HUES64 (cell line): ENCODE measurements around the gene RAET1G.
"Not testable (repeated sequence)": the region's sequence is repeated elsewhere in the genome, so short reads cannot be mapped to it uniquely, and the experiment has no call there.

ENCODE experiments used
- H3K27ac ChIP-seq: 2 replicates; pipeline ENCODE4 v1.7.0; 2013; ENCODE audit warnings: low read depth, low read length, inconsistent platforms
- H3K27me3 ChIP-seq: 2 replicates; pipeline ENCODE4 v1.6.1; 2013; ENCODE audit warnings: mild to moderate bottlenecking, low read length; ENCODE audit not compliant: insufficient read depth
- H3K36me3 ChIP-seq: 2 replicates; pipeline ENCODE4 v1.6.1; 2013; ENCODE audit warnings: mild to moderate bottlenecking, low read length; ENCODE audit not compliant: insufficient read depth
- H3K4me1 ChIP-seq: 2 replicates; pipeline ENCODE4 v1.6.1; 2013; ENCODE audit warnings: mild to moderate bottlenecking, low read length, moderate library complexity; ENCODE audit not compliant: insufficient read depth
- H3K4me3 ChIP-seq: 2 replicates; pipeline ENCODE4 v1.5.1; 2013; ENCODE audit warnings: mild to moderate bottlenecking, low read length, moderate library complexity
- H3K9ac ChIP-seq: 2 replicates; pipeline ENCODE4 v1.6.1; 2013; ENCODE audit warnings: mild to moderate bottlenecking, low read depth, low read length
- H3K9me3 ChIP-seq: 2 replicates; pipeline ENCODE4 v1.6.1; 2013; ENCODE audit warnings: low read depth, low read length; ENCODE audit not compliant: insufficient read depth
- WGBS: fragments of 150-250, 120-280 bp; methylation state at CpG from one replicate; pipeline ENCODE4 v1.1.7; 2013; ENCODE audit warnings: missing lambda C conversion rate; 5-methylcytosine and 5-hydroxymethylcytosine counted together

Gene RAET1G

DNA sequence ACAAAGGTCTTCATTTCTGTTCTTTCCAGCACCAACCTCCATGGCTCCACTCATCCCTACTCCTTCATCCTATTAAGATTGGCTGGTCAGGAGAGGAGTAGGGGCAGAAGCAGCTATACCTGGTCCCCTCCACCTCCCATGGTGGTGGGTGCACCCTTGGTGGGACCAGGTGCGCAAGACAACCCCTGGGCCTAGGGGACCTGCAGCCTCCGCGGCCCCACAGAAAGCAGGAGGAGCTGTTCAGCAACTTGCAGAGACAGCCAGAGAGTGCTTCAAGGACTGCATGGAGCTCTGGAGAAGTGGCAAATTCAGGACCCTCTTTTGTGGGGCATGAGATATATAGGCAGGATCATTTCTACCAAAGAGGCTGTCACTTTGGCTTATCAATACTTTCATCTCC, 28.7 kb upstream of the RAET1G start:
- Histone ChIP-seq H3K27me3 (peaks cover 90% of the 10 kb centered on the region), H3K9ac (no peak overlapping the region), H3K27ac (no peak overlapping the region), H3K9me3 (no peaks in the 10 kb centered on the region), H3K36me3 (no peaks in the 10 kb centered on the region), H3K4me3 (no peak overlapping the region), H3K4me1 (no peaks in the 10 kb centered on the region)
- 89% methylated on average over 3 of the region's 3 CpGs for WGBS

DNA sequence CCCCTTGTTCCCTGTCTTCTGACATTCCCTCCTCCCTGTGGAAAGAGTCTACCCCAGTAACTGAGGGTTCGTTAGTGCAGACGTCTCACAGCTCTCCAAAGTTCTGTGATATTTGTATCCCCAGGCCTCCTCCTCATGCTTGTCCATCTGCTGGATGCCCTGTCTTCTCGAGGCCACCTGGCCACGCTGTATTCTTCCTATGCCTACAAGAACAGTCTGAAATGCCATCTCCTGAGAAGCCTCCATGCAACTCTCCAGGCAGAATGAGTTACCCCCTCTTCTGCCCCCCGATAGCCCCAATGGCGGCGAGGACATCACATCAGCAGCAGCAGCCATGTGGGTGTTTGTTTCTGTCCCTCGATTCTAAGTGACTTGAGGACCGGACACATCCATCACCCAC, 28.2 kb upstream of the RAET1G start:
- no peaks in the 10 kb centered on the region for H3K9me3 ChIP-seq
- no peaks in the 10 kb centered on the region for H3K4me1 ChIP-seq
- no peak overlapping the region for H3K27ac ChIP-seq
- no peak overlapping the region for H3K9ac ChIP-seq
- 92% methylated on average over 9 of the region's 9 CpGs for WGBS
- H3K4me3 ChIP-seq, result no peak overlapping the region
- peaks cover 90% of the 10 kb centered on the region for H3K27me3 ChIP-seq
- no peaks in the 10 kb centered on the region for H3K36me3 ChIP-seq

GRCh38 chr6:149950423-149950822, 27.5 kb upstream of the RAET1G start:
- no peaks in the 10 kb centered on the region for H3K4me1 ChIP-seq
- peaks cover 85% of the 10 kb centered on the region for H3K27me3 ChIP-seq
- H3K4me3 ChIP-seq, result no peak overlapping the region
- 61% methylated on average over 8 of the region's 8 CpGs for WGBS
- H3K9me3 ChIP-seq, result no peaks in the 10 kb centered on the region
- no peaks in the 10 kb centered on the region for H3K36me3 ChIP-seq
- H3K9ac ChIP-seq, result no peak overlapping the region
- H3K27ac ChIP-seq, result no peak overlapping the region

GRCh38 chr6:149948616-149949015, 25.7 kb upstream of the RAET1G start:
- H3K4me3 ChIP-seq, result no peak overlapping the region
- H3K9ac ChIP-seq, result no peak overlapping the region
- no peaks in the 10 kb centered on the region for H3K9me3 ChIP-seq
- no peaks in the 10 kb centered on the region for H3K4me1 ChIP-seq
- no peaks in the 10 kb centered on the region for H3K36me3 ChIP-seq
- peaks cover 79% of the 10 kb centered on the region for H3K27me3 ChIP-seq
- WGBS, result 78% methylated on average over 5 of the region's 5 CpGs
- H3K27ac ChIP-seq, result no peak overlapping the region

GRCh38 chr6:149948011-149948410, 25.1 kb upstream of the RAET1G start:
- Histone ChIP-seq H3K36me3 (no peaks in the 10 kb centered on the region), H3K9me3 (no peaks in the 10 kb centered on the region), H3K9ac (no peak overlapping the region), H3K4me3 (no peak overlapping the region), H3K27ac (no peak overlapping the region), H3K27me3 (peaks cover 79% of the 10 kb centered on the region), H3K4me1 (no peaks in the 10 kb centered on the region)
- WGBS, result 54% methylated on average over 1 of the region's 1 CpG

GRCh38 chr6:149947533-149947932, 24.6 kb upstream of the RAET1G start:
- H3K27ac ChIP-seq, H3K9me3 ChIP-seq, H3K36me3 ChIP-seq, H3K9ac ChIP-seq, H3K4me1 ChIP-seq, H3K4me3 ChIP-seq: not testable (repeated sequence)
- H3K27me3 ChIP-seq, result peaks cover 79% of the 10 kb centered on the region
- WGBS, result no CpG with 5 or more reads among the region's 1 CpG

DNA sequence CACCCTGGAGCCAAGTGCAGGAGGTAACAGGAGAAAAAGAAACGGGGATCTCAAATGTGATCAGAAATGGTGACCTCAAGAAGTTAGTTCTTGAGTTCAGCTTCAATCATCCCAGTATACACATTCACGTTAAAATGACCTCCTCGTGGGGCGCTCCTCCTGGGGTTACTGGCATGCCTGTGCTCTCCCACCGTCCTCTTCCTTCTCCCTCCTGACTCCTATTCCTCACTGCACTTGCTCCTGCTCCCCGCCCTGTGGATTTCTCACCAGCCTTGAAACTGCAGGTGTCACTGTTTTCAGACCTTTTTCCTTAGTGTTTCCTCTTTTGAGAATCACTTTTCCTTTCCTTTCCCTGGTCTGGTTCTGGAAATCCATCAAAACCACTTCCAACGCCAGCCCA, 23.7 kb upstream of the RAET1G start:
- H3K9me3 ChIP-seq, H3K36me3 ChIP-seq, H3K4me1 ChIP-seq, H3K9ac ChIP-seq, H3K27ac ChIP-seq, H3K4me3 ChIP-seq: not testable (repeated sequence)
- WGBS, result 67% methylated on average over 7 of the region's 7 CpGs
- H3K27me3 ChIP-seq, result peaks cover 79% of the 10 kb centered on the region

- H3K4me1 ChIP-seq, H3K9ac ChIP-seq, H3K27ac ChIP-seq, H3K4me3 ChIP-seq, H3K9me3 ChIP-seq, H3K36me3 ChIP-seq: not testable (repeated sequence)
- peaks cover 79% of the 10 kb centered on the region for H3K27me3 ChIP-seq
- WGBS, result 84% methylated on average over 3 of the region's 6 CpGs
Measured at GRCh38 chr6:149945276-149945675, 22.4 kb upstream of the RAET1G start.

DNA sequence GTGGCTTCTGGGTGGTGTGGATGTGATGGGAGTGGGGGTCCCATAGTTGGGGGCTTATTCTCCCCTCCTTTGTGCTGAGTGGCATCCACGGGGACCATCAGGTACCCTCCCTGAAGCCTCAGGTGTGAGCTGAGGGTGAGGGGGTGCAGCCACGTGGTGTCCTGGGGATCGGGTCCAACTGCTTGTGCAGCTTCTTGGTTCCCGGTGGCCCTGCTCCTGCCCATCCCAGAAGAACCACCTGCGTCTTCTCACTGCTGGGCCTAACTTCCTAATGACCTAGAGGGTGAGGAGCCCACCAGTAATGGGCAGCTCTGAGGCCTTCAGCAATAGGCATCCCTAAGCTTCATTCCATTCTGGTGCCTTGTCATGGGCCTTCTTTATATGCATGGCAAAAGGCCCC, 20.4 kb upstream of the RAET1G start:
- H3K4me1 ChIP-seq, H3K9me3 ChIP-seq, H3K36me3 ChIP-seq, H3K4me3 ChIP-seq, H3K27ac ChIP-seq, H3K9ac ChIP-seq: not testable (repeated sequence)
- WGBS, result 79% methylated on average over 5 of the region's 5 CpGs
- H3K27me3 ChIP-seq, result peaks cover 80% of the 10 kb centered on the region

DNA sequence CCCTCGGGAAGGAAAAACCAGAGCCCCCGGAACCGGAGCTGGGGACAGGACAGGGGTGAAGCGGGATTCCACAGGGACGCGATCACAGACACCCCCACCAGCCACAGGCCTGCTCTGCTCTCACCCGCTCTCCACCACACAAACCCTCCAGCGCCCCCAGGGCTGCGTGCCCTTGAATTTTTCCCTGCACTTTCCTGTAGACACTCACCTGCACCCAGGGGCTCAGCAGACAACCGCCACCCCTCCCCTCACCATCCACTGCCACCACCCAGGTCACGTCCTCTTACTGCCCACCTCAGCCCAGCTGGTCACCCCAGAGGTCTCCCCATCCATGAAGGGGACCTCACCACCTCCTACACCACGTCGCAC, 19.5 kb upstream of the RAET1G start:
- peak overlapping the region; percentile 67 for H3K4me3 ChIP-seq
- H3K9ac ChIP-seq, result no peak overlapping the region
- peaks cover 82% of the 10 kb centered on the region for H3K27me3 ChIP-seq
- no peaks in the 10 kb centered on the region for H3K36me3 ChIP-seq
- H3K4me1 ChIP-seq, result no peaks in the 10 kb centered on the region
- peaks cover 3% of the 10 kb centered on the region; the same call in 1 of the 2 replicates for H3K9me3 ChIP-seq
- H3K27ac ChIP-seq, result no peak overlapping the region
- 9% methylated on average over 11 of the region's 13 CpGs for WGBS

DNA sequence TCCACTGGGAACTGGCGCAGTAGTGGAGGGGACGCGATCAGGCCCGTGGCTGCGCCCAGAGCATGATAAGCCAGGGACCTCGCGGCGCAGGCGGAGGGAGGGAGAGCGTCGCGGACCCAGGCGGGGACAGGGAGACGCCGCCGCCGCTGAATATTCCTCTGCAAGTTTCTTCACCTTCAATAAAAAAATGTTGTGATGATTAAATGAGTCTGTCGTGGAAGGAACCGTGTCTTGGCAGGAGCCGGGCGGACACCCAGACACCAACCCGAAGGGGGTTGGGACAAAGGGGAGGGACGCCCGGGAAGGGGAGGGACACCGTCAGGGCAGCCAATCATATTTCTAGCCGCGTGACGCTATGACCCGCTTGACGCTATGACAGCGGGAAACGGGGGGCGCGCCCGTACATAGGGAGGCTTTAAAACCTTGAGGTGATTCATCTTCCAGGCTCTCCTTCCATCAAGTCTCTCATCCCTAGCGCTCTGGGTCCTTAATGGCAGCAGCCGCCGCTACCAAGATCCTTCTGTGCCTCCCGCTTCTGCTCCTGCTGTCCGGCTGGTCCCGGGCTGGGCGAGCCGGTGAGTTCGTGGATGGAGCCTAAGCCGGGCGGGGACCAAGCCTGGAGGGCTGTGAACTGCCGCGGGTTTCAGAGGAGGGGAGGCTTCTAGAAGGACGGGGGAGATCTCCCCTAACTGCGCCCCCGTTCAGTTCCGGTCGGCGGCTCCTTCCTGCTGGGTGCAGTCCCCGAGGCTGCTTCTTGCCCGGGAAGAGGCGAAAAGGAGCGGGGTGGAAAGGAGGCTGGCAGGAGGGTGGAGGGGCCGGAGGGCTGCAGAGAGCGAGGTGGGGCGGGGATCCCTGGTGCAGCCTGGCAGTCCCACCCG, 18.9 kb upstream of the RAET1G start, which contains the start of gene ULBP2:
TSS of gene ULBP2 (plus strand) at position 432 of the 878 bp plus-strand sequence. CDS start at position 491, 59 bp downstream.
- H3K27me3 ChIP-seq, result peaks cover 87% of the 10 kb centered on the region
- H3K9me3 ChIP-seq, result peaks cover 3% of the 10 kb centered on the region; the same call in 1 of the 2 replicates
- H3K36me3 ChIP-seq, result no peaks in the 10 kb centered on the region
- no peaks in the 10 kb centered on the region for H3K4me1 ChIP-seq
- H3K4me3 ChIP-seq, result peak within 1 kb of the TSS; percentile 67
- H3K9ac ChIP-seq, result no peak within 1 kb of the TSS
- WGBS, result 1% methylated on average over 61 of the region's 62 CpGs
- H3K27ac ChIP-seq, result no peak within 1 kb of the TSS

DNA sequence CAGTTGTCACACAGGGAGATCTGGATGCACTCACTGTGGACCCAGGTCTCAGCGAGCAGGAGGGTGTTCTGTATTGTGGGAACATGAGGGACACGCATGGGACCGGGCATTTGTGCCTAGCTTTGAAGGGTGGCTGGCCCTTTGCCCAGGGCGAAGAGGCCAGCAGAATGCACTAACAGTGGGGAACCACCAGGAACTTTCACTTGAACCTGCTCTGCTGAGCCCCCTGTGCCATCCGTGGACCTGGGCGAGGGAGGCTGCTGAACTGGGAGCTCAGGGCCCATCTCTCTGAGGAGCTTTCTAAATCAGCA, 17.7 kb upstream of the RAET1G start:
- Histone ChIP-seq H3K9me3 (peaks cover 3% of the 10 kb centered on the region; the same call in 1 of the 2 replicates), H3K4me3 (no peak overlapping the region), H3K9ac (no peak overlapping the region), H3K27ac (no peak overlapping the region), H3K4me1 (no peaks in the 10 kb centered on the region), H3K36me3 (no peaks in the 10 kb centered on the region), H3K27me3 (peaks cover 89% of the 10 kb centered on the region)
- WGBS, result 34% methylated on average over 6 of the region's 6 CpGs
